GM19372 (cell line): ENCODE data around the gene TP53I13.
"Not testable (repeated sequence)": the region's sequence is repeated elsewhere in the genome, so short reads cannot be mapped to it uniquely, and the experiment has no call there.

ENCODE experiments used
- ATAC-seq: cut with Tn5 transposase; IDR thresholded peaks from one replicate; pipeline ENCODE4 v1.9.1; 2021; ENCODE audit warnings: mild to moderate bottlenecking, low read depth, moderate library complexity; ENCODE audit not compliant: unreplicated experiment

TP53I13 gene, protein sequence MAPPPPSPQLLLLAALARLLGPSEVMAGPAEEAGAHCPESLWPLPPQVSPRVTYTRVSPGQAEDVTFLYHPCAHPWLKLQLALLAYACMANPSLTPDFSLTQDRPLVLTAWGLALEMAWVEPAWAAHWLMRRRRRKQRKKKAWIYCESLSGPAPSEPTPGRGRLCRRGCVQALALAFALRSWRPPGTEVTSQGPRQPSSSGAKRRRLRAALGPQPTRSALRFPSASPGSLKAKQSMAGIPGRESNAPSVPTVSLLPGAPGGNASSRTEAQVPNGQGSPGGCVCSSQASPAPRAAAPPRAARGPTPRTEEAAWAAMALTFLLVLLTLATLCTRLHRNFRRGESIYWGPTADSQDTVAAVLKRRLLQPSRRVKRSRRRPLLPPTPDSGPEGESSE

DNA sequence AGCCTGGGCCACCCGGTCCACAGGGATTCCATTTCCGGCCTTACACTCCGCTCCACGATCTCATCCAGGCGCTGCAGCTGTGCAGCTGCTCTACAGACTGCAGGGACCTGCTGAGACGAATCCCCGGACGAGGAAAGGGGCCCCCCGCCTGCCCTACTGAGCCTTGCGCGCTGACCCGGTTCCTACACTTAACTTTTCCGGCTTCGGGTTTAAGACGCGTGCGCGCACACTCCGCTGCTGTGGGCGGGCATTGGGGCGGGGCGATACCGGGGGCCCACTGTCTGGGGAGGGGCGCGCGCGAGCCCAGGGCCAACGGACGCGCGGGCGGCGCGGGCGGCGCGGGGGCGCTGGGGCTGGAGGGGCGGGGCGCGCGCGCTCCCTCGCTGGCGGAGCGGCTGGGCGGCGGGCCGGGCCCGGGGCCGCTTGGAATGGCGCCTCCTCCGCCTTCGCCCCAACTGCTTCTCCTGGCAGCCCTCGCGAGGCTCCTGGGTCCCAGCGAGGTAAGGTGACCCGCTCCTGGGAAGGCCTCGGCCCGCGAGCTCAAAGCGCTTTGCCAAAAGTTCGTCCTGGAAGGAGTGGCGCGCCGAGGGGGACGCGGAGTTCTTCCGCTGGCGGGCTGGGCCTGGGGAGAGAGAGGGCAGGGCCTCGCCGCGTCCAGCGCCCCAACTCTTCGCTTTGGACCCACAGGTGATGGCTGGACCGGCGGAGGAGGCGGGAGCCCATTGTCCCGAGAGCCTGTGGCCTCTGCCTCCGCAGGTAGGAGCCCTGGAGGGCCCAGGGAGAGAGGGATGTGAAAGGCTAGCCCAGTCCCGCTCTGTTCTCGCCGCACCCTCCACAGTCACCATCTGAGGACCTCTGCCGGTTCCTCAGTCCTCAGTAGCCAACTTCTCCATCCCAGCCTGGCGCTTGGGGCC lies at the start of gene TP53I13:
Gene TP53I13, plus strand, starts transcription at position 371 of the 914 bp plus-strand sequence. Its CDS starts 58 bp downstream, at position 429.
- ATAC-seq, result peak; percentile 31

DNA sequence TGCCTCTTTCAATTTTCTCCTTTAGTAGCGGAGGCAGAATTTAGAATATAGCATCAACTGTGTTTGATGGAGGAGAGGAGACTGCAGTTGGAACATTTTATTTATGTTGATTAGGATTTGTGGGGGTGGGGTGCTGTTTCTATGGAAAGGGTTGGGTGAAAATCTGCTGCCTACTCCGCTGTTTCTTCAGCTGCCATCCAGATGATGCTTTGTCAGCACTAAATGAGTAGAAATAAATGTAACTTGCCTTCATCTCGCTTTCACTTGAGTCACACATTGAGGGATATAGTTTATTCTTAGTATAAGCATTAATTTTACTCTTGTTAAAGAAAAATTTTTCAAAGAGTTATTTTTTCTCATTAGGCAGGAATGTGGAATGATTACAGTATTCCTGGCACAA lies 43.8 kb upstream of the TP53I13 start:
- ATAC-seq, result no peak

DNA sequence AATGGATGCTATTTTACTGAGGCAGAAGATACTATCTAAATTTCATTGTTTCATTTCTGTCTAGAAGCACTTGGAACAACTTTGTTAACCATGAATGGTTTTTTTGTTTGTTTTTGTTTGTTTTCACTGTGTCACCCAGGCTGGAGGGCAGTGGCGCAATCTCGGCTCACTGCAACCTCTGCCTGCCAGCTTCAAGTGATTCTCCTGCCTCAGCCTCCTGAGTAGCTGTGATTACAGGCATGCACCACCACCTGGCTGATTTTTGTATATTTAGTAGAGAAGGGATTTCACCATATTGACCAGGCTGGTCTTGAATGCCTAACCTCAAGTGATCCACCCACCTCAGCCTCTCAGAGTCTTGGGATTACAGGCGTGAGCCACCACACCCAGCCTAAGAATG lies 42.2 kb upstream of the TP53I13 start:
- no peak for ATAC-seq

DNA sequence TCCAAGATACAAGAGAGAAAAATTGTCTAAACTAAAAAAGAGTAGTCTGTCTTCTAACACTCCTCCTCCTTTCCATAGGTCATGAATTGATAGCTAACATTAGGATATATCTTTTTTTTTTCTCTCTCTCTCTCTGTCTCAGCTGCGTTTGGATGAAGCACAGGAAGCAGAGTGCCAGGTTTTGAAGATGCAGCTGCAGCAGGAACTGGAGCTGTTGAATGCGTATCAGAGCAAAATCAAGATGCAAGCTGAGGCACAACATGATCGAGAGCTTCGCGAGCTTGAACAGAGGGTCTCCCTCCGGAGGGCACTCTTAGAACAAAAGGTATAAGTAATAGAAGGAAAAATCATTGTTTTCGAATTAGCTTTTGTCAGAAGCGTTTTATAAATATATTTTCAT lies 34.5 kb upstream of the TP53I13 start:
- ATAC-seq, result no peak

DNA sequence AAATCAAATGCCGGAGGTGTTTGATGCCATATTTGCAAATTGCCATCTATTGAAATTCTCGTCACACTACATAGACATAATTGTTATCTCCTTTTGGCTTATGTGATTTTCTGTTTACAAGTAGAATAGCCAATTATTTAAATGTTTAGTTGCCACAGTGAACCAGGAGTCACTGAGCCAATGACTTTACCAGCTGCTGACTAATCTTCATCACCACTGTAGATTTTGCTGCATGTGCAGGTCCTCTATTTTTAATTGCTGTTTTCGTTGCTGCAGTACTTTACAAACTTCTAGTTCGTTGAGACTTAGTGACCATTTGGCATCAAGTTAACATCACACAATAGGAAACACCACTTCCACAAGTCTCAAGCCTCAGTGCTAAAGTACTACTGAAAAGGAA lies 24.4 kb upstream of the TP53I13 start:
- no peak for ATAC-seq

DNA sequence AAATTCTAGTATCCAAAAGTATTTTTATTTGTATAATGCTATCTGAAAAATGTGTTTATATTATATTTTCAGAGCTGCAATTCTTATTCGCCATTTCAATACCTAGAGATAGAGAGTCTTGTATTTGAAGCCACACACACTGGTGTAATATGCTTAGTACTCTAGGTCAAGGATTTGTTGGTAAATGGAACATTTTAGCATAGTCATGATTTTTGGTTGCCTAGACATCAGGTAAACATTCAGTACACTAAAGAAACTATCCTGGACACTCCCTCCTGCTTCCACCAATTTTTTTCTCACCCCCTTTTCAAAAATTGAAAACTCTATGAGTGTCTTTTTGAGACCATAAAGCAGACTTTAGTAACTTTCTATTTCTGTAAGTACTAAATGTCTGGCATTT lies 22.4 kb upstream of the TP53I13 start:
- no peak for ATAC-seq

DNA sequence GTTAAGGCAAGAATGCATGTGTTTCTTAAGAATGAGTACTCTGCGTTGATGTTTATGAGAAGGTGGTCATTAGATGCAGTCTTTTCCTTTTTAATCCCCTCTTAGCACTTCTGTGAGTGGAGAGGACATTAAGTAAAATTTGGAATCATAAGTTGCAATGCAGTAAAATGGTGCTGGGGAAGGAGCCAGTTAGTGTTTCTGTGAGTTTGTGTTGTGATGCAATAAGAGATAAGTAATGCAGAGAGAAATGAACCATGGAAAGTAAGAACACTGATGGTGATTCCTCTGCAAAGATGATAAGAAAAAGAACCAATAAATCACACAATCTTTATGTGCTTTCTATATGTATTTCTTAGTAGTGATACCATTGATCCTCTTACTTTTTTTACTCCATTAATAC lies 21.7 kb upstream of the TP53I13 start:
- no peak for ATAC-seq

DNA sequence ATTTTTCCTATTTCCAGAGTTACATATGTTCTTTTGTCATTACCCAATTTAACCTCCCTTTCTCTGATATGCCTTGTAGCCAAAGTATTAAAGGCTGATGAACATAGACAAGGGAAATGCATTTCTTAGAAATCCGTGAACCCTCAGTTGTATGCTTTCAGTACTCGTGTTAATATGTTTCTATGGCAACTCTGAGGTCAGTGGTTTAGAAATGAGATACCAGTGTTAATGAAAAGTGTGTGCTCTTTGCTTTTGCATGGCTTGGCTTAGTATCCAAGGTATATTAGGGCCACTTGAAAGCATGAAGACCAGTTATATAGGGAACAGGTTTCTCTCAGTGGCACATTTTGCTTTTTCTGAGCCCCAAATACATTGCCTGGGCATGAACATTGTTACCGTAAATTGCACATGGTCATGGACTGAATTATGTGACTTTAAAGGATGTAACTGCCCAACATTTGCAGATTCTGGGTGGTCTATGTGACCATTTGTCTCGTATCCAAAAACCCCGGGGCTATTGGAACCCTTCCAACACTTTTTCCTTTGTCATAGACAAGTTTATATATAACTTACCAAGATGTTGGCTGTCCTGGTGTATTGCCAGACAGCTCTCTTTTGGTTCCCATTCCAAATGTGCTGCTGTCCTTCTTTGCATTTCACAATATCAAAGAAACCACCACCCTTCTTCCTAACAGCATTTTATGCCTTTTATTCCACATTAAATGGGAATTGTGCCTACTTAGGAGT lies 19.2 kb upstream of the TP53I13 start:
- no peak for ATAC-seq

DNA sequence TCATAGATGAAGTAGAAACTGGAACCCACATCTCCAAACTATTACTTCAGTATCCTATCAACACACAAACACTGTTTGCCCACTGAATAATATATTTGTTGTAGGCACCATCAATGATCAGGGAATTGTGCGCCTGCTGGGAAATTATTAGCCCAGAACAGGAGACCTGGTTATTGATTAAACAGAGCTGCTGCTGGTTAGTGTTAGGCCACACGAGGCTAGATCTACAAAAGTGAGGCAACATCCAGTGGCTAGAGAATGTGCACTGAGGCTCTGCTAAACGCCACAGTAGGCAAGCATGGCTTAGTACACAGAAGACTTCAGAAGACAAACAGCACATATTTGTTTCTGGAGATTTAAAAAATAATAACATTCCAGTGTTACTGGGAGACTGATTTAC lies 12.7 kb upstream of the TP53I13 start:
- ATAC-seq, result no peak

DNA sequence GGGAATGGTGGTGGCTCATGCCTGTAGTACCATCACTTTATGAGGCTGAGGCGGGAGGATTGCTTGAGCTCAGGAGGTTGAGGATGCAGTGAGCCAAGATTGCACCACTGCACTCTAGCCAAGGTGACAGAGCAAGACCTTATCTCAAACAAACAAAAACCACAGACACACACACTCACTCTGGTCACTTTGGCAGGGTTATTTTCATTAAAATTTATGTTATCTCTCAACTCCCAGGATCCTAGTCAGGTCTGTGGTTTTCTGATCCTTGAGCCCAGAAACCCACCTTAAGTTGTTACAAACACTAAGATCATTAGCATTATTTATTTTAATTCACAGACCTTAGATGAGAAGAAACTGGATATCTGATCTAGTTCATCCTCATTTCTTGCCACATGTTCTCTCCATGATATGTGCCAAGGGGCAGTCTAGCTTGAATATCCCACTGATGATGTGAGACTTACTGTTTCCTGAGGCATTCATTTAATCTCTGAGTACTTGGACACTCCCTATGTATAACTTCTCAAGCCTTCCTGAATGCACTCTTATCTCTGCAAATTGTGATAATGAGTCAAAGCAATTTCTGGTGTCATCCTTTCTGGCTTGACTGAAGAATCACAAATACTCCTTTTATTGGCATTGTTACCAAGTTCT lies 11.3 kb upstream of the TP53I13 start:
- no peak for ATAC-seq

DNA sequence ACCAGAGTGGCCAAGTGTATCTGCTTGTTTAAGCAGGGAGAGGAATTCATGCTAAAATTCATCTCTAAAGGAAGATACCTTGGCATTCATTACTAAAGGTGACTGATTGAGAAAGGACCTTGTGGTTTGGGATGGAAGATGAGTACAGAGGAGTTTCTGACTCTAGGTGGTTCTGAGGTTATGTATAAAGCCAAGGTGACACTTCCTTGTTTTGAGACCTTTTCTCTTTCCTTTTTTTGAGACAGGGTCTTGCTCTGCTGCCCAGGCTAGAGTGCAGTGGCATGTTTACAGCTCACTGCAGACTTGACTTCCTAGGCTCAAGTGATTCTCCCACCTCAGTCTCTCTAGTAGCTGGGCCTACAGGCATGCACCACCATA lies 10.8 kb upstream of the TP53I13 start:
- no peak for ATAC-seq

DNA sequence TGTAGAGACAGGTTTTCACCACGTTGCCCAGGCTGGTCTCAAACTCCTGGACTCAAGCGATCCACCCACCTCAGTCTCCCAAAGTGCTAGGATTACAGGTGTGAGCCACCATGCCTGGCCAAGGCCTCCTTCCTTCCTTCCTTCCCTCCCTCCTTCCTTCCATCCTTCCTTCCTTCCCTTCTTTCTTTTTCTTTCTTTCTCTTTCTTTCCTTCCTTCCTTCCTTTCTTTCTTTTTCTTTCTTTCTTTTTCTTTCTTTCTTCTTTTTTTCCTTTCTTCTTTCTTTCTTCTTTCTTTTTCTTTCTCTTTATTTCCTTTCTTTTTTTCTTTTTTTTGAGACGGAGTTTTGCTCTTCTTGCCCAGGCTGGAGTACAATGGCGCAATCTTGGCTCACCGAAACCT lies 10.4 kb upstream of the TP53I13 start:
- not testable (repeated sequence) for ATAC-seq

DNA sequence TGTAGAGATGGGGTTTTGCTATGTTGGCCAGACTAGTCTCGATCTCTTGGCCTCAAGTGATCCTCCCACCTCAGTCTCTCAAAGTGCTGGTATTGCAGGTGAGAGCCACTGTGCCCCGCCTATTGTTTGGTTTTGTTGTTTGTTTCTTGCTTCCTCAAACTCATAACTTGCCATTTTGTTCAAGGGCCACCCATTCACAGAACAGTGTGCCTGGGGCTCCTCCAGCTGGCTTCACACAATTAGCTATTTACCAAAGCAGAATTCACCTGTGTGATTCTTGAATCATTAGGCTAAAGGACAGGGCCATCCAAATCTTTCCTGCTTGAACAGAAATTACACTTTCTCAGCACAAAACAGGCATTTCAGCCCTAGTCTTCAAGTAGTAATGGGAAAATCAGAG lies 8.9 kb upstream of the TP53I13 start:
- ATAC-seq, result no peak

DNA sequence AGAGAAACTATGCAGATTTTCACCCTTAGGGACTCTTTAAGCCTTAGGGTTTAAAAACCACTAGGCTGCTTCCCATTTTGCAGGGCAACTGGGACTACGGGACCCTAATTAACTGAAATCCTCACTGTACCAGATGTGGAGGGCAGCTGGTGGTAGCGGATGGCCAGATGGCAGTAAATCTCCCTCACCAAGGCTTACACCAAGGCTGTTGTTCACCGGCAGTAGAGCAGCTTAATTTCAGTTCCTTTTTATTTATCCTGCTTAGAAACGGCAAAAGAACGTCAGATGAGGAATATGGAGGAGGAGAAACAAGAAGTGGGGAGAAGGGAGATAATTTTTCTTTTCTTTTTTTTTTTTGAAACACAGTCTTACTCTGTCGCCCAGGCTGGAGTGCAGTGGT lies 8.2 kb upstream of the TP53I13 start:
- ATAC-seq, result no peak

DNA sequence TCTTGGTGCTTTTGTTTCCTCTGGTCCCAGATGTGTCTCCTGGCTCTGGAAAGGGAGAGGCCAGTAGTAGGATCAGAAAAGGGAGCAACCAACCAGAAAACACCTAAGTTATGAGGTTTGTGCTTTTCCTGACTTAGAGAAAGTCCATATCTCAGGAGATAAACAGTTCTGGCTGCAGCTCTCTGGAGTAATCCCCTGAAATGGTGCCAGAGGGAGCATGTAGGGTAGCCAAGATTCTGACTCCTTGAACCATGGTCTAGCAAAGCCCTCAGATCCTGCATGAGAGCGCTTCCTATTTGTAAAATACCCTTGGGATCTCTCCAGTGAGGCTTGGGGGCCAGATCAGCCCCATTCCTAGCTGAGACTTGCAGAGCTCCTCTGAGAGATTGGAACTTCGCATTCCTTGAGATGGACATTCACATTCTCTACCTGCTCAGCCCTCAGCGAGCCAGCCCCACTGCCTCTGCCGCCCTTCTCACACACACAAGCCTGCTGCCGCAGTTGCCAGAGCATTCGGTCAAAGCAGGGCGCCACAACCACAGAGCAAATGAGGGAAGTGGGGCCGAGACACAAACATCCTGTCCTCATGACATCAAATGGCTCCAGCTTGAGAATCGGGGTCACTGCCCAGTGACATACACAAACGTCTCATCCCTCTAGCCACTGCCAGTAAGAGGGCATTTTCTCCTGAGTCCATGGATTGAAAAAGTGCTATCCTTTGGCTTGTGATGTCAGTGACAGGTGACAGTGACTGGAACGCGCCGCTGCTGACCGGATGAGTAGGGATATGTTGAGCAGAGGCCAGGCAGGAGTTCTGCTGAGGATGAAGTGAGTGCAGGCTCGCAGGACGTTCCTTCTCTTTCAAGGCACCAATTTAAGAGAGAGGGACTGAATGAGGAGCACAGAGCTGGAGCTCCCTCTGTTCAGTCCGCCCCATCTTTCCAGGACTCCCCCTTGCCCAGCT lies 6.7 kb upstream of the TP53I13 start:
- no peak for ATAC-seq

DNA sequence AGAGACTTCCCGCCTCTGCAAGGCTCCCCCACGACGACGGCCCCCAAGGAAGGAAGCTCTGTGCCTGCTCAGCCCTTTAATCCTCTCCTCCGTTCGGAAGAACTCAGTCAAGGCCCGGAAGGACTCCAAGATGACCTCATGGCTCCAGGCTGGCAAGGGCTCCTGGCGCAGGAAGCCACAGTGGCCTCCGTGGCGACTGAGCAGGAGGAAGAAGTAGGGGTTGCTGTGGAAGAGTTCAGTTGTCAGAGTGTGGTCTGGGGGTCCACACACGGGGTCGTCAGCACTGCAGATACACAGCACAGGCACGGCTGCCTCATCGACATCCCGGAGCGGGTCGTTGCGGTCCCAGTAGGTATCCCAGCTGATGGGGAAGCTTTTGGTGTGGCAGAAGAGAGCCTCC lies 5.9 kb upstream of the TP53I13 start:
- ATAC-seq, result no peak

DNA sequence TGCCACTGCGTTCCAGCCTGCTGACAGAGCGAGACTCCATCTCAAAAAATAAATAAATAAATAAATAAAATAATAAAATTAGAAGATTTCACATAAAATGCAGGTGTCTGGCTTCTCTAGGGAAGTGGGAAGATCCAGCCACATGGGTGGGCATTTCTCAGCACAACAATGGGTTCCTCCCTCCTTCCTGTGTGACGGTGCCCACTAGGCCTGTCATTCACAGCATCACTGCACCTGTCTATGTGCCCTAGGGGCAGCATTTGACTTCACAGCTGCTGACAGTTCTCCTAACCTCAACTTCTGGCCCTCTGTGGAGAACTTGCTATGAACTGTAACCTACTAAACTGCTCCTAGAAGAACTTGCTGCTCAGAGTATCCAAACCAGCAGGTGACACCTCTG lies 4.7 kb upstream of the TP53I13 start:
- ATAC-seq, result no peak

DNA sequence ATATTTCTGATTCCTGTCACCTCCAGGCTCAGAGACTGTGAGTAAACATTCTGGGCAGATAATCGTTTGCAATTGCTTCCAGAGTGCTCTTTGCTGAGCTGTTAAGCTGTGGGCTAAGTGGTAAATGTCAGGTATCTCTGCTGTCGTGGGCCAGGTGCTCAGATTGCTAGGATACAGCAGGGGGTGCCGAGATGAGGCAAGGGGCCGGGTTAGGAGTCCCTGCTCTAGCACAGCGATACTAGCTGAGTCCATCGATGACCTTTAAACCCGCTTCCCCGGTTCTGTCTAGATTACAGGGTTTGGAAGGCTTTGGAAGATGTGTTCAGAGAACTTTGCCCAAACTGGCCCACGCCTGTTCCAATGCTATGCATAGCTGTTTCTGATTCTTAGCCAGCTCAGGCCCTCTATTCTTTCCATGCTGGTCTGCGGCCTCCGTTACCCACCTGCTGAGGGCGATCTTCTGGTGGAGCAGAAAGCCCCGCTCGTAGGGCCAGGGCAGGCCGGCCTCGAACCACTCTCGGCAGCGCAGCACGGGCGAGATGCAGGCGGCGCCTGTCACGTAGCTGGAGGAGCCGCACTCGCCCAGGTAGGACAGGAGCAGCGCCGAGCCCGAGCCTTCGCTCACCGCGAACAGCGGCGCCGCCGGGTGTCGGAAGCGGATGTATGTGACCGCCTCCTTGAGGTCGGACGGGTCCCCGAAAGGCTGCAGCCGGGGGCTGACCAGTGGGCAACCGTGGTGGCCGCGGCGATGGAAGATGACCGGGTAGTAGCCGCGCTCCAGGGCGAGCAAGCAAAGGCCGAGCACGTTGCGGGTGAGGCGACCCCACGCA lies 2.6 kb upstream of the TP53I13 start:
- no peak for ATAC-seq
